Erythroblast (primary cell): ENCODE data around the gene TNP1.

Experiments used
- DNase-seq, 2 experiments: peaks; one replicate each; lab custom pipeline; 2025; lab: John Stamatoyannopoulos, UW
- GATA1 ChIP-seq: IDR thresholded peaks from 2 replicates; pipeline ENCODE4 v1.6.1; 2011; ENCODE audit warnings: low read depth, mild to moderate bottlenecking, control low read depth, low read length, moderate library complexity
- POLR2A ChIP-seq: IDR thresholded peaks from 2 replicates; pipeline ENCODE4 v1.6.1; 2011; ENCODE audit warnings: mild to moderate bottlenecking, low read length

TNP1 gene

GRCh38 chr2:216859944-216860343 is at the start of gene TNP1:
Gene TNP1 (minus strand): TSS chr2:216860064. CDS start chr2:216860034, 30 bp downstream.
- no peak for TF ChIP-seq POLR2A
- TF ChIP-seq GATA1, result no peak
- DNase-seq, result no peak

GRCh38 chr2:216908300-216908699 is 48.4 kb upstream of the TNP1 start:
- no peak for DNase-seq
- TF ChIP-seq POLR2A (no peak), GATA1 (no peak)

DNA sequence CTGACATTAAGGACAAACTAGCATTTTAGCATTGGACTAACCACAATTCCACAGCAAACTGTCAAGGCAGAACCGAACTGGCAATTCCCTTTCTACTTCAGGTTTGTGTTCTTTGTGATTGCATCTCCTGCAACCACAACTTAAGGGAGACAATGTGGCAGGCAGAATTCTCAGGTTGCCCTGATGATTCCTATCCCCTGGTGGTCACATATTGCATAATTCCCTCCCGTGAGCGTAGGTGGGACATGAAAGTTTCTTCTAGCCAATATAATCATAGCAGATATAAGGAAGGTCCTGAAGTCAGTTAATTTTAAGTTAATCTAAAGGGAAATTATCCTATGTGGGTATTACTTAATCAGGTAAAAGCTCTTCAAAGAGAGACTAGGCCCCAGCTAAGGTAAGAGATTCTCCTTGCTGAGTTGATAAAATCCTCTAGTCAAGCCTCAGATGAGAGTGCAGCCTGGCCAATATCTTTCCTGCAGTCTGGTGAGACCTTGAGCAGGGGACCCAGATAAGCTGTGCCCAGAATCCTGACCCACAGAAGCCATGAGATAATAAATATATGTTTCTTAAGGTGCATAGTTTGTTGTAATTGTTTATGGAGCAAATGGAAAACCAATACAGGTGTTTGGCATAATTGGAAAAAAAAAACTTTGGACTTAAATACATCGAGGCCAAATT is 45.9 kb upstream of the TNP1 start:
- TF ChIP-seq POLR2A, result no peak
- no peak for TF ChIP-seq GATA1
- peak; percentile 60 to 84 for DNase-seq

GRCh38 chr2:216904974-216905373 is 45.1 kb upstream of the TNP1 start:
- TF ChIP-seq GATA1 (no peak), POLR2A (no peak)
- no peak for DNase-seq

DNA sequence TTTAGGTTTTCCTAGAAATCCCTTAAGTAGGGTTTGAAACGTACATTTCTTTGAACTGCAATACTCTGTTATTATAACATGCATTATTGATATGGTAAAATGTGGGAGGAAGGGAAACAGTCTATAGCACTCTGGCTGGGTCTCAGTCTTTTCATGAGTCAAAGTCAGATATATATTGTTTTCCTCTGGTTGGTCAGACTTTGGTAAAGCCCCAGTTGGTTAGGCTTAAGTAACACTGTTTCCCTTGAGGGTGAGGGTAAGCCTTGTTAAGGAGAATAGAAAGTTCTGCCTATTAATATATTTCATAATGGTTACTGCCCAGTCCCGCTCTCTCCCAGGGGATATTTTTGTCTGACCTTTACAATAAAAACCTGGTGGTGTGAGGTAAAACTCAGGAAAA is 44.7 kb upstream of the TNP1 start:
- no peak for DNase-seq
- TF ChIP-seq POLR2A, result no peak

DNA sequence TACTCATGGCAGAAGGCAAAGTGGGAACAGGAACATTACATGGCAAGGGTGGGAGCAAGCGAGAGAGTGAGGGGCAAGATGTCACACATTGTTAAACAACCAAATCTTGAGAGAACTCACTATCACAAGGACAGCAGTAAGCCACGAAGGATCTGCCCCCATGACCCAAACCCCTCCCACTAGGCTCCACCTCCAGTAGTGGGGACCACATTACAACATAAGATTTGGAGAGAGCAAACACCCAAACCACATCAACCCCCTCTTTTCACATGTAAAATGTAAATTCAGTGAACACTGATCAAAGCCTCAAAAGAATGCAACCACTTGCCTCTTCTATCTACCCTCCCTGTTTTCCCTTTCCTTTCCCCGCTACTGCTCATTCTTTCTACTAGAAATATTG is 43.6 kb upstream of the TNP1 start:
- TF ChIP-seq POLR2A, result no peak
- no peak for TF ChIP-seq GATA1
- DNase-seq, result no peak

DNA sequence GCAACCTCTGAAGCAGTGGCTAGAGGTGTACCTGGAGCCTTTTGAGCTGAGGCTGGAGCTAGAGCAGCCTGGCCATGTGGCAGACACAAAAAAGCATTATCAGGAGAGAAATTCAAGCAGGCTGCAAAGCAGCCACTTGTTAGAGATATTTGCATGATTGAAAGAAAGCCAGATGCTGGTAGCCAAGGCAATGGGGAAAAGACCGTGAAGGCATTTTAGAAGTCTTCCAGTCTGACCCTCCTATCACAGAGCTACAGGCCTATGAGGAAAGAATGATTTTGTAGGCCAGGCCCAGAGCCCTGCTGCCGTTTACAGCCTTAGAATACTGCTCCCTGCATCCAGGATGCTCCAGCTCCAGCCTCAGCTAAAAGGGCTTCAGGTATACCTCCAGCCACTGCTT is 41.4 kb upstream of the TNP1 start:
- no peak for DNase-seq
- no peak for TF ChIP-seq POLR2A

DNA sequence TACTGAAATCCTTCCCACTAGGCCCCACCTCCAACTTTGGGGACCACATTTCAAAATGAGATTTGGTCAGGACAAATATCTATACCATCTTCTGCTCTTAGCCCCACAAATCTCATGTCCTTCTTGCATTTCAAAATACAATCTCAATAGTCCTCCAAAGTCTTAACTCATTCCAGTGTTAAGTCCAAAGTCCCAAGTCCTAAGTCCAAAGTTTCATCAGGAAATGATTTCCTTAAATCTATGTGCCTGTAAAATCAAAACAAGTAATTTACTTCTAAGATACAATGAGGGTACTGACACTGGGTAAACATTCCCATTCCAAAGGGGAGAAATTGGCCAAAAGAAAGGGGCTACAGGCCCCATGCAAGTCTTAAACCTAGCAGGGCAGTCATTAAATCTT is 40.5 kb upstream of the TNP1 start:
- no peak for TF ChIP-seq POLR2A
- no peak for TF ChIP-seq GATA1
- DNase-seq, result no peak

GRCh38 chr2:216897561-216898203 is 37.8 kb upstream of the TNP1 start:
- TF ChIP-seq GATA1, result no peak
- TF ChIP-seq POLR2A, result no peak

GRCh38 chr2:216890138-216890537 is 30.3 kb upstream of the TNP1 start:
- no peak for DNase-seq
- no peak for TF ChIP-seq POLR2A
- no peak for TF ChIP-seq GATA1

More at GRCh38 chr2:216897561-216898203, 37.8 kb upstream of the TNP1 start:
- DNase-seq, result peak; percentile 11 to 57

- DNase-seq, result no peak
- TF ChIP-seq POLR2A (no peak), GATA1 (no peak)
These were observed 29.2 kb upstream of the TNP1 start for GRCh38 chr2:216888887-216889622.

GRCh38 chr2:216888081-216888480 is 28.2 kb upstream of the TNP1 start:
- no peak for DNase-seq
- TF ChIP-seq POLR2A, result no peak
- TF ChIP-seq GATA1, result no peak

DNA sequence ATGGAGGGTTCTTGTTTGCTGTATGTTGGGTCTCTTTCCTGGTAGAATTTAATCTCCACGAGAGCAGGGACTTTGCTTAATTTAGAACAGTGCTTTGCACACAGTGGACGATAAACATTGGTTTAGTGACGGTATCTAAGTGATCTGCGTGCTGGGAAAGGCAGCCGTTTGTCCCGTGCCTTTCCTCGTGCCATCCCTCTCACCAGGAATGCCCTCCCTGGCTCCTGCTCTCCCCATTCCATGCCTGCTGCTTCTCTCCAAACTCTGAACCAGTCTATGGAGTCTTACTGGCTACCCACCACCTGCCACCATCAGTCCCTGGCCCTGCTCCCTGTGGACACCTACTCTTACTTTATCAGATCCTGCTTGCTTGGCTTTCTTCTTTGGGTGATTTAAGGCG is 27.3 kb upstream of the TNP1 start:
- no peak for DNase-seq
- TF ChIP-seq POLR2A (no peak), GATA1 (no peak)

GRCh38 chr2:216885117-216885553 is 25.3 kb upstream of the TNP1 start:
- TF ChIP-seq GATA1 (no peak), POLR2A (no peak)
- DNase-seq, result no peak
